DND-41 (cell line): ENCODE measurements around the gene BTBD7.

Experiments used
- ATAC-seq: fragments of 200-7000 bp; cut with Tn5 transposase; 3 replicates; pipeline ENCODE4 v1.9.1; 2021; ENCODE audit warnings: low read depth; ENCODE audit not compliant: insufficient read depth
- DNase-seq: peaks from one replicate; pipeline ENCODE4 v3.0.0-alpha.2; 2020
- H2AFZ ChIP-seq: 2 replicates; pipeline ENCODE4 v1.6.0; 2012; ENCODE audit warnings: low read depth, low read length
- H3K27ac ChIP-seq: 2 replicates; pipeline ENCODE4 v1.5.1; 2012; ENCODE audit warnings: low read length, inconsistent platforms
- H3K27me3 ChIP-seq: fragments of 200-600 bp; sonication (generic); 2 replicates; pipeline ENCODE4 v1.6.0; 2012; ENCODE audit warnings: low read length, mild to moderate bottlenecking, inconsistent platforms; ENCODE audit not compliant: insufficient read depth, poor library complexity
- H3K36me3 ChIP-seq: 2 replicates; pipeline ENCODE4 v1.5.1; 2012; ENCODE audit warnings: low read length, inconsistent platforms; ENCODE audit not compliant: insufficient read depth
- H3K4me1 ChIP-seq: 2 replicates; pipeline ENCODE4 v1.5.1; 2012; ENCODE audit warnings: mild to moderate bottlenecking, low read length; ENCODE audit not compliant: insufficient read depth
- H3K4me2 ChIP-seq: 2 replicates; pipeline ENCODE4 v1.6.0; 2012; ENCODE audit warnings: mild to moderate bottlenecking, moderate library complexity, low read length, inconsistent platforms; ENCODE audit not compliant: insufficient read depth
- H3K4me3 ChIP-seq, 2 experiments: fragments of 200-600 bp in 1 of 2; shearing (Covaris generic) in 1 of 2; 2 replicates each; pipeline ENCODE4 v1.5.1; 2012 to 2016; ENCODE audit warnings: inconsistent platforms in 2 of 2, low read length in 2 of 2, mild to moderate bottlenecking in 2 of 2, low read depth in 1 of 2, moderate library complexity in 1 of 2
- H3K79me2 ChIP-seq: 2 replicates; pipeline ENCODE4 v1.6.0; 2012; ENCODE audit warnings: low read length, inconsistent platforms; ENCODE audit not compliant: insufficient read depth
- H3K9ac ChIP-seq: 2 replicates; pipeline ENCODE4 v1.6.0; 2012; ENCODE audit warnings: low read depth, mild to moderate bottlenecking, inconsistent platforms, low read length, moderate library complexity
- H3K9me3 ChIP-seq: 2 replicates; pipeline ENCODE4 v1.5.1; 2012; ENCODE audit warnings: low read length, moderate library complexity, mild to moderate bottlenecking, inconsistent platforms; ENCODE audit not compliant: insufficient read depth, severe bottlenecking
- H4K20me1 ChIP-seq: 2 replicates; pipeline ENCODE4 v1.6.0; 2012; ENCODE audit warnings: low read length; ENCODE audit not compliant: insufficient read depth
- EZH2 ChIP-seq: IDR thresholded peaks from 3 replicates; pipeline ENCODE4 v1.6.1; 2012; ENCODE audit warnings: borderline replicate concordance, low read depth, mild to moderate bottlenecking, moderate library complexity, low read length, inconsistent platforms; ENCODE audit not compliant: severe bottlenecking
- TF ChIP-seq, protein P1 (sequence below): IDR thresholded peaks from 2 replicates; pipeline ENCODE4 v1.5.1; 2012; ENCODE audit warnings: borderline replicate concordance, low read length, moderate library complexity, mild to moderate bottlenecking; ENCODE audit not compliant: poor library complexity, severe bottlenecking; ENCODE audit errors: extremely low read depth

The BTBD7 gene

GRCh38 chr14:93320489-93320888, 12.3 kb downstream of the BTBD7 start:
- Histone ChIP-seq H4K20me1 (peaks cover 33% of the 10 kb centered on the region), H2AFZ (no peak overlapping the region), H3K9ac (no peak overlapping the region), H3K4me1 (no peaks in the 10 kb centered on the region), H3K4me2 (no peak overlapping the region), H3K9me3 (no peaks in the 10 kb centered on the region), H3K79me2 (peaks cover 91% of the 10 kb centered on the region), H3K4me3 (no peak overlapping the region), H3K36me3 (peaks cover 3% of the 10 kb centered on the region; the same call in 1 of the 2 replicates), H3K27me3 (no peaks in the 10 kb centered on the region), H3K27ac (no peak overlapping the region)
- TF ChIP-seq EZH2 = no peak
- TF ChIP-seq, protein P1, sequence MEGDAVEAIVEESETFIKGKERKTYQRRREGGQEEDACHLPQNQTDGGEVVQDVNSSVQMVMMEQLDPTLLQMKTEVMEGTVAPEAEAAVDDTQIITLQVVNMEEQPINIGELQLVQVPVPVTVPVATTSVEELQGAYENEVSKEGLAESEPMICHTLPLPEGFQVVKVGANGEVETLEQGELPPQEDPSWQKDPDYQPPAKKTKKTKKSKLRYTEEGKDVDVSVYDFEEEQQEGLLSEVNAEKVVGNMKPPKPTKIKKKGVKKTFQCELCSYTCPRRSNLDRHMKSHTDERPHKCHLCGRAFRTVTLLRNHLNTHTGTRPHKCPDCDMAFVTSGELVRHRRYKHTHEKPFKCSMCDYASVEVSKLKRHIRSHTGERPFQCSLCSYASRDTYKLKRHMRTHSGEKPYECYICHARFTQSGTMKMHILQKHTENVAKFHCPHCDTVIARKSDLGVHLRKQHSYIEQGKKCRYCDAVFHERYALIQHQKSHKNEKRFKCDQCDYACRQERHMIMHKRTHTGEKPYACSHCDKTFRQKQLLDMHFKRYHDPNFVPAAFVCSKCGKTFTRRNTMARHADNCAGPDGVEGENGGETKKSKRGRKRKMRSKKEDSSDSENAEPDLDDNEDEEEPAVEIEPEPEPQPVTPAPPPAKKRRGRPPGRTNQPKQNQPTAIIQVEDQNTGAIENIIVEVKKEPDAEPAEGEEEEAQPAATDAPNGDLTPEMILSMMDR = no peak
- DNase-seq = no peak
- no peak for ATAC-seq

GRCh38 chr14:93319958-93320357, 12.9 kb downstream of the BTBD7 start:
- Histone ChIP-seq H3K4me3 (no peak overlapping the region), H3K9me3 (no peaks in the 10 kb centered on the region), H2AFZ (no peak overlapping the region), H3K27ac (no peak overlapping the region), H3K9ac (no peak overlapping the region), H3K4me1 (no peaks in the 10 kb centered on the region), H4K20me1 (peaks cover 29% of the 10 kb centered on the region), H3K36me3 (peaks cover 3% of the 10 kb centered on the region; the same call in 1 of the 2 replicates), H3K27me3 (no peaks in the 10 kb centered on the region), H3K79me2 (peaks cover 89% of the 10 kb centered on the region), H3K4me2 (no peak overlapping the region)
- no peak for ATAC-seq
- DNase-seq = no peak
- TF ChIP-seq, protein P1 = no peak
- no peak for TF ChIP-seq EZH2

GRCh38 chr14:93319494-93319893, 13.3 kb downstream of the BTBD7 start:
- H3K36me3 ChIP-seq = peaks cover 3% of the 10 kb centered on the region; the same call in 1 of the 2 replicates
- H3K79me2 ChIP-seq = peaks cover 87% of the 10 kb centered on the region
- no peak overlapping the region for H2AFZ ChIP-seq
- TF ChIP-seq, protein P1 = no peak
- TF ChIP-seq EZH2 = no peak
- H3K4me3 ChIP-seq = no peak overlapping the region
- H3K4me2 ChIP-seq = no peak overlapping the region
- H4K20me1 ChIP-seq = peaks cover 29% of the 10 kb centered on the region
- no peaks in the 10 kb centered on the region for H3K27me3 ChIP-seq
- H3K27ac ChIP-seq = no peak overlapping the region
- ATAC-seq (no peak), DNase-seq (no peak)
- H3K9me3 ChIP-seq = no peaks in the 10 kb centered on the region
- H3K9ac ChIP-seq = no peak overlapping the region
- no peaks in the 10 kb centered on the region for H3K4me1 ChIP-seq

DNA sequence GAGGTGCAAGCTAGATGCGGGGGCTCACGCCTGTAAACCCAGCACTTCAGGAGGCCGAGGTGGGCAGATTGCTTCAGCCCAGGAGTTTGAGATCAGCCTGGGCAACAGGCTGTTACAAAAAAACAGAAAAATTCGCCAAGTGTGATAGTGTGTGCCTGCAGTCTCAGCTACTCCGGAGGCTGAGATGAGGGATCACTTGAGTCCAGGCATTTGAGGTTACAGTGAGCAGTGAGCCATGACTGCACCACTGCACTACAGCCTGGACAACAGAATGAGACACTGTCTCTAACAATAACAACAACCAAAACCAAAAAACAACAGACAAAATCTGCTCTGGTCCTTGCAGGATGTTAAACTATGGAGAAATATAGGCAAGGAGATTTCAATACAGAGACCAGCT, 13.9 kb downstream of the BTBD7 start:
- no peaks in the 10 kb centered on the region for H3K4me1 ChIP-seq
- peaks cover 3% of the 10 kb centered on the region; the same call in 1 of the 2 replicates for H3K36me3 ChIP-seq
- TF ChIP-seq, protein P1 = no peak
- TF ChIP-seq EZH2 = no peak
- no peak overlapping the region for H3K9ac ChIP-seq
- peaks cover 24% of the 10 kb centered on the region for H4K20me1 ChIP-seq
- no peaks in the 10 kb centered on the region for H3K9me3 ChIP-seq
- no peak for DNase-seq
- no peak overlapping the region for H3K27ac ChIP-seq
- H2AFZ ChIP-seq = no peak overlapping the region
- H3K79me2 ChIP-seq = peaks cover 84% of the 10 kb centered on the region
- ATAC-seq = no peak
- no peaks in the 10 kb centered on the region for H3K27me3 ChIP-seq
- no peak overlapping the region for H3K4me3 ChIP-seq
- no peak overlapping the region for H3K4me2 ChIP-seq
